ENCODE data around the gene FANCE.

Gene FANCE

DNA sequence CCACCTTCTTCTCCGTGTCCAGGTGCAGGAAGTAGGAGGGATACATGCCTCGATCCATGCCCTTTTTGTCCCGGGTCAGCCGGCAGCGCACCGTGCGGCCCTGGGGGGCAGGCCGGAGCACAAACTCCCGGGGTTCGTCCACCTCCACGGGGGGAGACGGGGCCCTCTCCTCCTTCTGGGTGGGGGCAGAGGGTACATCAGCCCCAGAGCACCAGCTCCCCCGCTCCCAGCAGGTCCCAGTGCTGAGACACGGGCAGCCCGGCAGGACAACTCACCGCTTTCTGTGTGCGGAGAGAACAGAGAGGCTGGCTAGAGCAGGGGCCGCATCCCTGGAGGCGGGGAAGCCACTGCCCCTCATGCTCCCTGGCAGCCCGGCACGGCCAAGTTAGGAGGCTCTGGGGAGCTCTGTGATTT, 53.9 kb downstream of the FANCE start:
- H3K4me1 ChIP-seq (ENCODE audit: control insufficient read depth, low read length): 0 out of 2 replicates have a peak, but pooled peaks cover 6% of the 10 kb centered on the region
- H3K36me3 ChIP-seq (ENCODE audit: control insufficient read depth, low read length): no peaks in the 10 kb centered on the region
- no peak overlapping the region for H3K4me3 ChIP-seq (ENCODE audit: low read length)
- no peaks in the 10 kb centered on the region for H4K20me1 ChIP-seq (ENCODE audit: control insufficient read depth, insufficient read depth, low read depth, low read length)
- H3K4me2 ChIP-seq (ENCODE audit: low read length): no peak overlapping the region
- peaks cover 49% of the 10 kb centered on the region for H3K27me3 ChIP-seq (ENCODE audit: control insufficient read depth, low read length)
- H3K27ac ChIP-seq (ENCODE audit: low read depth, low read length): no peak overlapping the region
- no peaks in the 10 kb centered on the region for H3K9me2 ChIP-seq (replicated peaks; ENCODE audit: control insufficient read depth, low read length)
- H3K79me2 ChIP-seq (ENCODE audit: control insufficient read depth, low read length): no peaks in the 10 kb centered on the region
- no peaks in the 10 kb centered on the region for H3K9me3 ChIP-seq (ENCODE audit: control insufficient read depth, insufficient read depth, low read length)
- TF ChIP-seq, protein P1, sequence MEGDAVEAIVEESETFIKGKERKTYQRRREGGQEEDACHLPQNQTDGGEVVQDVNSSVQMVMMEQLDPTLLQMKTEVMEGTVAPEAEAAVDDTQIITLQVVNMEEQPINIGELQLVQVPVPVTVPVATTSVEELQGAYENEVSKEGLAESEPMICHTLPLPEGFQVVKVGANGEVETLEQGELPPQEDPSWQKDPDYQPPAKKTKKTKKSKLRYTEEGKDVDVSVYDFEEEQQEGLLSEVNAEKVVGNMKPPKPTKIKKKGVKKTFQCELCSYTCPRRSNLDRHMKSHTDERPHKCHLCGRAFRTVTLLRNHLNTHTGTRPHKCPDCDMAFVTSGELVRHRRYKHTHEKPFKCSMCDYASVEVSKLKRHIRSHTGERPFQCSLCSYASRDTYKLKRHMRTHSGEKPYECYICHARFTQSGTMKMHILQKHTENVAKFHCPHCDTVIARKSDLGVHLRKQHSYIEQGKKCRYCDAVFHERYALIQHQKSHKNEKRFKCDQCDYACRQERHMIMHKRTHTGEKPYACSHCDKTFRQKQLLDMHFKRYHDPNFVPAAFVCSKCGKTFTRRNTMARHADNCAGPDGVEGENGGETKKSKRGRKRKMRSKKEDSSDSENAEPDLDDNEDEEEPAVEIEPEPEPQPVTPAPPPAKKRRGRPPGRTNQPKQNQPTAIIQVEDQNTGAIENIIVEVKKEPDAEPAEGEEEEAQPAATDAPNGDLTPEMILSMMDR (IDR thresholded peaks at IDR 0.05; ENCODE audit: low read depth, low read length, poor library complexity, severe bottlenecking): no peak
- TF ChIP-seq EZH2phosphoT487 (IDR thresholded peaks at IDR 0.05; ENCODE audit: borderline replicate concordance, low read length): no peak
- H3F3A ChIP-seq (ENCODE audit: control insufficient read depth, insufficient read depth): no peaks in the 10 kb centered on the region

DNA sequence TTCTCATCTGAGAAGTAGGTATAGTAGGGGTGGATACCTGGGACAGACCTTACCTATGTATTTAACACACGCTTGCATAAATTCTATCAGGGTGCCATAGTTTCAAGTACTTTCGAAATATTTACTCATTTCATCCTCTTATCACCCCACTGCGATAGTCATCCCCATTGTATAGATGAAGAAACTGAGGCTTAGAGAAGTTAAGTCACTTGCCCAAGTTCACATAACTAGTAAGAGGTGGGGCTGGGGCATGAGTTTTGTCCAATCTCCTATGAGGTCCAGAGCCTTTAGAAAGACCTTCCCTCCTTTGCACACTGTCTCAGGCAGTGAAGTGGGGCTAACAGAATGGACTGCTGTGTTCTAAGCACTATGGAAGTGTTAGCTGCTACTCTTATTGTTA, 54.4 kb downstream of the FANCE start:
- H3K27me3 ChIP-seq (ENCODE audit: control insufficient read depth, low read length): peaks cover 51% of the 10 kb centered on the region
- H4K20me1 ChIP-seq (ENCODE audit: control insufficient read depth, insufficient read depth, low read depth, low read length): no peaks in the 10 kb centered on the region
- no peak overlapping the region for H3K4me3 ChIP-seq (ENCODE audit: low read length)
- no peak for TF ChIP-seq EZH2phosphoT487 (IDR thresholded peaks at IDR 0.05; ENCODE audit: borderline replicate concordance, low read length)
- 0 out of 2 replicates have a peak, but pooled peaks cover 6% of the 10 kb centered on the region for H3K4me1 ChIP-seq (ENCODE audit: control insufficient read depth, low read length)
- H3K9me2 ChIP-seq (replicated peaks; ENCODE audit: control insufficient read depth, low read length): no peaks in the 10 kb centered on the region
- H3K4me2 ChIP-seq (ENCODE audit: low read length): no peak overlapping the region
- H3K36me3 ChIP-seq (ENCODE audit: control insufficient read depth, low read length): no peaks in the 10 kb centered on the region
- H3K9me3 ChIP-seq (ENCODE audit: control insufficient read depth, insufficient read depth, low read length): no peaks in the 10 kb centered on the region
- H3F3A ChIP-seq (ENCODE audit: control insufficient read depth, insufficient read depth): no peaks in the 10 kb centered on the region
- H3K79me2 ChIP-seq (ENCODE audit: control insufficient read depth, low read length): no peaks in the 10 kb centered on the region
- H3K27ac ChIP-seq (ENCODE audit: low read depth, low read length): no peak overlapping the region

DNA sequence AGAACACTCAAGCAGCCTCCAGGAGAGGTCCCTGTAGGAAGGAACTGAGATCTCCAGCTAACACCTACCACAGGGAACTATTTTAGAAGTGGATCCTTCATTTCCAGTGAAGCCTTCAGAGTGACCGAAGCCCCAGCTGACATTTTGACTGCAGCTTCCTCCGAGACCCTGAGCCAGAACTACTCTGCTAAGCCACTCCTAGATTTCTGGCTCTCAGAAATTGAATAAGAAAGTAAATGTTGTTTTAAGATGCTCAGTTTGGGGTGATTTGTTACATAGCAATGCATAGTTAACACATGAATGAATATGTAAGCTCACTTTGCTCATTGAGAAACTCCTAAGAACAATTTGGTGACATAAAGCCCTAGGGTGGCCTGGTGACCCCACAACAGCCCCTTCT, 55.1 kb downstream of the FANCE start:
- Histone ChIP-seq H3K27me3 (ENCODE audit: control insufficient read depth, low read length) (peaks cover 49% of the 10 kb centered on the region), H3K36me3 (ENCODE audit: control insufficient read depth, low read length) (no peaks in the 10 kb centered on the region), H3K27ac (ENCODE audit: low read depth, low read length) (no peak overlapping the region), H4K20me1 (ENCODE audit: control insufficient read depth, insufficient read depth, low read depth, low read length) (no peaks in the 10 kb centered on the region), H3F3A (ENCODE audit: control insufficient read depth, insufficient read depth) (no peaks in the 10 kb centered on the region), H3K4me3 (ENCODE audit: low read length) (no peak overlapping the region), H3K4me2 (ENCODE audit: low read length) (no peak overlapping the region), H3K4me1 (ENCODE audit: control insufficient read depth, low read length) (0 out of 2 replicates have a peak, but pooled peaks cover 6% of the 10 kb centered on the region), H3K79me2 (ENCODE audit: control insufficient read depth, low read length) (no peaks in the 10 kb centered on the region), H3K9me3 (ENCODE audit: control insufficient read depth, insufficient read depth, low read length) (no peaks in the 10 kb centered on the region), H3K9me2 (replicated peaks; ENCODE audit: control insufficient read depth, low read length) (no peaks in the 10 kb centered on the region)
- no peak for TF ChIP-seq EZH2phosphoT487 (IDR thresholded peaks at IDR 0.05; ENCODE audit: borderline replicate concordance, low read length)
- TF ChIP-seq, protein P1 (IDR thresholded peaks at IDR 0.05; ENCODE audit: low read depth, low read length, poor library complexity, severe bottlenecking): no peak

DNA sequence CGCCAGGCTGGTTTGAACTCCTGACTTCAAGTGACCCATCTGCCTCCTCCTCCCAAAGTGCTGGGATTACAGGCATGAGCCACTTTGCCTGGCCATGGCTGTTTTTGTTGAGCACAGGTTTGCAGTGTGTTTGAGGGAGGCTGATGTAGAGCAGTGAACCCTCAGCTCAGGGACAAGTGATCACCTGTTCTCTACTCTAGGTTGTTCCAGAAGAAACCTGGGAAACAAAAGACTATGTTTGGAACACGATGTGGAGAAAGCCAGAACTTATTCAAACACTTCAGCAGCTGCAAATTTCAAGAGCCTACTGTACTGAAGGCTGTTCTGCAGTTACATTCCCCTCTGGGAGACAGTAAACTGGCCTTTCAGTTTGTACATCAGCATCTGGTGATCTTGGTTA, 55.9 kb downstream of the FANCE start:
- no peak overlapping the region for H3K27ac ChIP-seq (ENCODE audit: low read depth, low read length)
- no peak overlapping the region for H3K4me3 ChIP-seq (ENCODE audit: low read length)
- no peaks in the 10 kb centered on the region for H3K9me2 ChIP-seq (replicated peaks; ENCODE audit: control insufficient read depth, low read length)
- no peaks in the 10 kb centered on the region for H3F3A ChIP-seq (ENCODE audit: control insufficient read depth, insufficient read depth)
- TF ChIP-seq, protein P1 (IDR thresholded peaks at IDR 0.05; ENCODE audit: low read depth, low read length, poor library complexity, severe bottlenecking): no peak
- no peak for TF ChIP-seq EZH2phosphoT487 (IDR thresholded peaks at IDR 0.05; ENCODE audit: borderline replicate concordance, low read length)
- H3K4me1 ChIP-seq (ENCODE audit: control insufficient read depth, low read length): 0 out of 2 replicates have a peak, but pooled peaks cover 6% of the 10 kb centered on the region
- H3K27me3 ChIP-seq (ENCODE audit: control insufficient read depth, low read length): peaks cover 49% of the 10 kb centered on the region
- no peaks in the 10 kb centered on the region for H3K36me3 ChIP-seq (ENCODE audit: control insufficient read depth, low read length)
- no peaks in the 10 kb centered on the region for H3K79me2 ChIP-seq (ENCODE audit: control insufficient read depth, low read length)
- no peaks in the 10 kb centered on the region for H3K9me3 ChIP-seq (ENCODE audit: control insufficient read depth, insufficient read depth, low read length)
- no peaks in the 10 kb centered on the region for H4K20me1 ChIP-seq (ENCODE audit: control insufficient read depth, insufficient read depth, low read depth, low read length)
- no peak overlapping the region for H3K4me2 ChIP-seq (ENCODE audit: low read length)

All from DOHH2 (cell line).